Erythroblast (primary cell): ENCODE results near the gene TMOD1.

Experiments used
- GATA1 ChIP-seq: IDR thresholded peaks from 2 replicates; pipeline ENCODE4 v1.6.1; 2011; ENCODE audit warnings: low read depth, mild to moderate bottlenecking, control low read depth, low read length, moderate library complexity
- POLR2A ChIP-seq: IDR thresholded peaks from 2 replicates; pipeline ENCODE4 v1.6.1; 2011; ENCODE audit warnings: mild to moderate bottlenecking, low read length

DNA sequence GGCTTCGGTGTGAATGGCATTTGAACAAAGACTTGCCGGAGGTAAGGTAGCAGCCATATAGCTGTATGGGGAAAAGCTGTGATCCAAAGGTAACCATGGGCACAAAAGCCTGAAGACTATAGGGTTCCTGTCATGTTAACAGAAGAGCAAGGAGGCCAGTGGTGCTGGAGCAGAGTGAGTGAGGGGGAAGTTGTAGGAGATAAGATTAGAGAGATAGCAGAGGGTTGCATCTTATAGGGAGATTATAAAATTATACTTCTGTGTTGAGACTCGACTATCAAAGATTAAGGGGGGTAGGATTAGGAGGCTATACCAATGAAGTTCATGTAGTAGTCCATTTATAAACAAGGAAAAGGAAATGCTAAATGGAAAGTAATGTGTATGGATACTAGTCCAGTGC lies 135.4 kb downstream of the TMOD1 start:
- TF ChIP-seq POLR2A: no peak
- TF ChIP-seq GATA1: no peak
